A673 (cell line): Measurements from ENCODE around the gene KRT86. TPM values are rescaled to one million over a fixed set of nuclear protein-coding genes. Genes with fewer than 3 reads are reported as not detected.
A peak's percentile ranks its signal among the peaks of the same experiment; 100 is the strongest.

Experiments used
- BruUV-seq: library from RNA; stranded (reverse); fragments of 400-500 nt; replicated peaks from 2 replicates; lab custom pipeline; 2021; lab: Mats Ljungman, UMichigan
- CTCF ChIA-PET: fragments of 300-600 bp; sonication (Branson Sonifier 250); formaldehyde crosslinking; loops from one replicate; lab custom pipeline; 2022; ENCODE audit warnings: antibody characterized with exemption; lab: Charles Lee
- POLR2A ChIA-PET: fragments of 300-600 bp; sonication (Branson Sonifier 250); formaldehyde crosslinking; loops from one replicate; lab custom pipeline; 2022; ENCODE audit warnings: antibody characterized with exemption; ENCODE audit not compliant: low non-redundant PET; lab: Charles Lee
- DNase-seq: peaks from one replicate; pipeline ENCODE4 v3.0.0-alpha.2; 2015; ENCODE audit warnings: low spot score
- H3K27ac ChIP-seq: fragments of 200-600 bp; sonication (generic); 2 replicates; pipeline ENCODE4 v1.5.1; 2016; ENCODE audit warnings: mixed run types, low read depth, mild to moderate bottlenecking, mixed read lengths, antibody characterized with exemption, low read length; ENCODE audit not compliant: poor library complexity, severe bottlenecking
- H3K27me3 ChIP-seq: fragments of 200-600 bp; sonication (generic); replicated peaks from 2 replicates; pipeline ENCODE4 v1.6.1; 2017; ENCODE audit warnings: mixed run types, low read depth, mild to moderate bottlenecking, mixed read lengths, antibody characterized with exemption, low read length; ENCODE audit not compliant: insufficient read depth, poor library complexity
- H3K36me3 ChIP-seq: fragments of 200-600 bp; sonication (generic); 2 replicates; pipeline ENCODE4 v1.6.1; 2016; ENCODE audit warnings: mixed run types, mild to moderate bottlenecking, mixed read lengths, antibody characterized with exemption, low read length; ENCODE audit not compliant: insufficient read depth, poor library complexity, severe bottlenecking
- H3K4me1 ChIP-seq: fragments of 200-600 bp; sonication (generic); 2 replicates; pipeline ENCODE4 v1.6.1; 2017; ENCODE audit warnings: mixed run types, mild to moderate bottlenecking, mixed read lengths, antibody characterized with exemption, low read length; ENCODE audit not compliant: insufficient read depth, poor library complexity, severe bottlenecking
- H3K4me3 ChIP-seq: fragments of 200-600 bp; sonication (generic); 2 replicates; pipeline ENCODE4 v1.5.1; 2016; ENCODE audit warnings: low read depth, mixed run types, mild to moderate bottlenecking, mixed read lengths, low read length; ENCODE audit not compliant: poor library complexity, severe bottlenecking
- H3K9me3 ChIP-seq: fragments of 200-600 bp; sonication (generic); 2 replicates; pipeline ENCODE4 v1.6.1; 2016; ENCODE audit warnings: mixed run types, low read depth, mild to moderate bottlenecking, mixed read lengths, antibody characterized with exemption, low read length; ENCODE audit not compliant: poor library complexity, severe bottlenecking
- CTCF ChIP-seq: fragments of 300-800, 200-600 bp; sonication (generic); conservative IDR thresholded peaks from 2 replicates; pipeline ENCODE4 v1.5.1; 2017; ENCODE audit warnings: low read depth, mild to moderate bottlenecking, antibody characterized with exemption, low read length, moderate library complexity, mixed read lengths
- EZH2 ChIP-seq: fragments of 200-600 bp; sonication (generic); IDR thresholded peaks from 2 replicates; pipeline ENCODE4 v1.6.1; 2017; ENCODE audit warnings: borderline replicate concordance, low read depth, mild to moderate bottlenecking, mixed read lengths, antibody characterized with exemption, low read length; ENCODE audit not compliant: poor library complexity, severe bottlenecking
- intact Hi-C: fragments of 100-400 bp; cut with micrococcal nuclease; formaldehyde crosslinking; loops from one replicate; pipeline ENCODE4 v1.10.0; 2022; ENCODE audit not compliant: unreplicated experiment
- total RNA-seq: library from RNA; stranded (reverse); gene quantifications from 2 replicates; pipeline ENCODE4 v1.2.3, GENCODE V29; 2021

The KRT86 gene
- total RNA-seq, 1 experiment from 2014 or later, result not detected

DNA sequence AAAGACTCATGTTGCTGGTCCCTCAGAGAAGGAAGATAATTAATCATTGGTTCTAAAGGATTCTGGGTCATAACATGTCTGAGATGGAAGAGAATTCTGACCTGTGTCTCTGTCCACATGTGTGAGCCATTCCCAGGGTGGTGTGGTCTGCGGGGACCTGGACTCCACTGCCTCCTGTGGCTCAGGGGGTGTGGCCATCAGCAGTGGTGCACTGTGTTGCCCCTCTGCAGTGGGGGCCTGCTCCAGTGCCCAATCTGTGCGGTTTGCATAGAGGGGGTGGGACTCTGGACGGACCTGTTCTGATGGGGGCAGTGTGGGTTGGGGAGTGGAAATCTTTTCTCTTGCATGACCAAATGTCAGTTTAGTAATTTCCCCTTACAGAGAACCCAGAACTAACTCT, 79.3 kb downstream of the KRT86 start:
- Histone ChIP-seq H3K4me3 (no peak overlapping the region), H3K27me3 (no peaks in the 10 kb centered on the region), H3K4me1 (peaks cover 7% of the 10 kb centered on the region), H3K27ac (no peak overlapping the region), H3K36me3 (no peaks in the 10 kb centered on the region), H3K9me3 (no peaks in the 10 kb centered on the region)
- TF ChIP-seq CTCF (no peak), EZH2 (no peak)
- no peak for DNase-seq
- ChIA-PET CTCF (interaction anchor here (0.6 kb wide), 1 partner anchor 285 kb away, joined by 3 read pairs; no protein-coding TSS in a partner anchor), POLR2A (no interaction called here)
- intact Hi-C loops, result no loop called here
- no TSS peak for BruUV-seq

- no peak overlapping the region for H3K27ac ChIP-seq
- CTCF ChIA-PET, result interaction anchor here (0.6 kb wide), 1 partner anchor 285 kb away, joined by 3 read pairs; no protein-coding TSS in a partner anchor
- DNase-seq, result peak; percentile 63
- H3K9me3 ChIP-seq, result no peaks in the 10 kb centered on the region
- H3K4me3 ChIP-seq, result no peak overlapping the region
- H3K4me1 ChIP-seq, result peaks cover 11% of the 10 kb centered on the region
- no peak for TF ChIP-seq CTCF
- no peak for TF ChIP-seq EZH2
- H3K27me3 ChIP-seq, result no peaks in the 10 kb centered on the region
- BruUV-seq, result no TSS peak
- H3K36me3 ChIP-seq, result no peaks in the 10 kb centered on the region
- POLR2A ChIA-PET, result no interaction called here
- intact Hi-C loops, result no loop called here
Observed at GRCh38 chr12:52354200-52354599, 79.8 kb downstream of the KRT86 start.

- no TSS peak for BruUV-seq
- no peak overlapping the region for H3K4me3 ChIP-seq
- no peak overlapping the region for H3K27ac ChIP-seq
- H3K9me3 ChIP-seq, result no peaks in the 10 kb centered on the region
- peaks cover 12% of the 10 kb centered on the region for H3K4me1 ChIP-seq
- intact Hi-C loops, result no loop called here
- H3K27me3 ChIP-seq, result no peaks in the 10 kb centered on the region
- H3K36me3 ChIP-seq, result no peaks in the 10 kb centered on the region
- no peak for TF ChIP-seq EZH2
- TF ChIP-seq CTCF, result no peak
- no peak for DNase-seq
- ChIA-PET POLR2A (no interaction called here), CTCF (no interaction called here)
Observed at GRCh38 chr12:52355176-52355575, 80.7 kb downstream of the KRT86 start.
